H1 (cell line): ENCODE measurements around the gene C14orf119. TPM values are rescaled to one million over a fixed set of nuclear protein-coding genes. Genes with fewer than 3 reads are reported as not detected.
A peak's percentile ranks its signal among the peaks of the same experiment; 100 is the strongest.

Experiments
- CTCF ChIA-PET: fragments of 300-600 bp; sonication (Branson Sonifier 250); formaldehyde crosslinking; loops from one replicate; lab custom pipeline; 2021; ENCODE audit not compliant: partially characterized antibody; lab: Charles Lee
- POLR2A ChIA-PET: fragments of 300-600 bp; sonication (Branson Sonifier 250); formaldehyde crosslinking; loops from one replicate; lab custom pipeline; 2021; ENCODE audit warnings: inconsistent platforms; ENCODE audit not compliant: partially characterized antibody; lab: Charles Lee
- DNase-seq, 2 experiments: peaks; one replicate each; pipeline versions ENCODE4 v3.0.0 to v3.0.0-alpha.2; 2010 to 2022; ENCODE audit warnings: low spot score in 2 of 2, low read depth in 1 of 2, mixed read lengths in 1 of 2
- FAIRE-seq: peaks from 2 replicates; lab custom pipeline; 2011; peaks lifted over from hg19 to GRCh38; lab: Jason Lieb, UNC
- H2AFZ ChIP-seq: 2 replicates; pipeline ENCODE4 v1.8.1; 2012; ENCODE audit warnings: low read length, inconsistent platforms
- H2AK5ac ChIP-seq: 2 replicates; pipeline ENCODE4 v1.6.1; 2013; ENCODE audit warnings: low read depth, low read length
- H2BK120ac ChIP-seq: replicated peaks from 2 replicates; pipeline ENCODE3; 2013; ENCODE audit warnings: low read depth, low read length, inconsistent platforms
- H2BK12ac ChIP-seq: 2 replicates; pipeline ENCODE4 v1.6.1; 2013; ENCODE audit warnings: low read depth, low read length
- H2BK15ac ChIP-seq: 2 replicates; pipeline ENCODE4 v1.6.1; 2013; ENCODE audit warnings: low read length
- H2BK20ac ChIP-seq: 2 replicates; pipeline ENCODE4 v1.6.1; 2013; ENCODE audit warnings: low read length
- H2BK5ac ChIP-seq: 2 replicates; pipeline ENCODE4 v1.6.1; 2013; ENCODE audit warnings: low read depth, low read length
- H3K14ac ChIP-seq: 2 replicates; pipeline ENCODE4 v1.6.1; 2013; ENCODE audit warnings: inconsistent platforms; ENCODE audit not compliant: insufficient read length
- H3K18ac ChIP-seq: 2 replicates; pipeline ENCODE4 v1.6.1; 2013; ENCODE audit warnings: low read length; ENCODE audit errors: extremely low read depth
- H3K23ac ChIP-seq: 2 replicates; pipeline ENCODE4 v1.6.1; 2013; ENCODE audit warnings: inconsistent platforms; ENCODE audit not compliant: insufficient read length
- H3K23me2 ChIP-seq: 2 replicates; pipeline ENCODE4 v1.6.1; 2013; ENCODE audit warnings: low read depth, low read length
- H3K27ac ChIP-seq: 2 replicates; pipeline ENCODE4 v1.6.1; 2011; ENCODE audit warnings: low read depth, low read length, inconsistent platforms
- H3K27me3 ChIP-seq, 4 experiments: replicated peaks in 1 of 4; 1 replicate in 1 of 4; 2 replicates in 3 of 4; pipeline versions ENCODE4 v1.6.1 to v1.8.1; 2011 to 2013; ENCODE audit warnings: low read length in 3 of 4, mild to moderate bottlenecking in 3 of 4, inconsistent platforms in 2 of 4, mixed read lengths in 2 of 4, moderate library complexity in 1 of 4; ENCODE audit not compliant: control insufficient read depth in 3 of 4, insufficient read depth in 3 of 4; ENCODE audit errors: extremely low read depth in 1 of 4
- H3K36me3 ChIP-seq, 4 experiments: 2 replicates each; pipeline versions ENCODE4 v1.6.1 to v1.8.1; 2011 to 2013; ENCODE audit warnings: mild to moderate bottlenecking in 4 of 4, low read length in 3 of 4, moderate library complexity in 2 of 4, control low read depth in 1 of 4, inconsistent platforms in 1 of 4; ENCODE audit not compliant: insufficient read depth in 4 of 4, control insufficient read depth in 2 of 4
- H3K4ac ChIP-seq: replicated peaks from 2 replicates; pipeline ENCODE3; 2013; ENCODE audit warnings: low read length, low read depth, mixed read lengths, inconsistent platforms; ENCODE audit not compliant: insufficient read length
- H3K4me1 ChIP-seq, 4 experiments: replicated peaks in 1 of 4; 1 replicate in 1 of 4; 2 replicates in 3 of 4; pipeline versions ENCODE4 v1.6.1 to v1.8.1; 2011 to 2013; ENCODE audit warnings: low read length in 3 of 4, inconsistent platforms in 2 of 4, mixed read lengths in 1 of 4; ENCODE audit not compliant: insufficient read depth in 4 of 4, control insufficient read depth in 3 of 4
- H3K4me2 ChIP-seq, 2 experiments: 2 replicates each; pipeline versions ENCODE4 v1.6.1 to v1.8.1; 2011 to 2013; ENCODE audit warnings: low read depth in 2 of 2, low read length in 2 of 2, control low read depth in 1 of 2, inconsistent platforms in 1 of 2, mild to moderate bottlenecking in 1 of 2; ENCODE audit not compliant: insufficient read depth in 1 of 2
- H3K4me3 ChIP-seq, 4 experiments: fragments of 200-600, 300-600 bp in 1 of 4; sonication (generic), shearing (Covaris generic), sonication (Bioruptor Twin) in 1 of 4; 2 replicates each; pipeline versions ENCODE4 v1.5.1 to v1.8.1; 2011 to 2016; ENCODE audit warnings: low read length in 4 of 4, low read depth in 3 of 4, control low read depth in 2 of 4, inconsistent platforms in 2 of 4, mild to moderate bottlenecking in 2 of 4, mixed read lengths in 1 of 4, moderate library complexity in 1 of 4; ENCODE audit not compliant: insufficient read depth in 2 of 4; ENCODE audit errors: extremely low read depth in 1 of 4
- H3K56ac ChIP-seq: replicated peaks from 2 replicates; pipeline ENCODE3; 2013; ENCODE audit warnings: low read depth, mild to moderate bottlenecking, mixed read lengths, low read length, inconsistent platforms; ENCODE audit not compliant: insufficient read length
- H3K79me1 ChIP-seq: 2 replicates; pipeline ENCODE4 v1.6.1; 2013; ENCODE audit warnings: low read depth, low read length, control low read depth
- H3K79me2 ChIP-seq, 2 experiments: 2 replicates each; pipeline versions ENCODE4 v1.6.1 to v1.8.1; 2012 to 2013; ENCODE audit warnings: low read length in 2 of 2, mild to moderate bottlenecking in 2 of 2, inconsistent platforms in 1 of 2; ENCODE audit not compliant: insufficient read depth in 2 of 2, control insufficient read depth in 1 of 2
- H3K9ac ChIP-seq, 4 experiments: replicated peaks in 1 of 4; 1 replicate in 1 of 4; 2 replicates in 3 of 4; pipeline versions ENCODE4 v1.6.1 to v1.8.1; 2011 to 2013; ENCODE audit warnings: low read depth in 3 of 4, low read length in 3 of 4, control low read depth in 2 of 4, mild to moderate bottlenecking in 2 of 4, moderate library complexity in 2 of 4, inconsistent platforms in 1 of 4; ENCODE audit errors: extremely low read depth in 1 of 4
- H3K9me3 ChIP-seq, 2 experiments: 2 replicates each; pipeline versions ENCODE4 v1.6.1 to v1.8.1; 2012 to 2013; ENCODE audit warnings: mild to moderate bottlenecking in 2 of 2, moderate library complexity in 2 of 2, control low read depth in 1 of 2, inconsistent platforms in 1 of 2, low read depth in 1 of 2, low read length in 1 of 2, mixed read lengths in 1 of 2; ENCODE audit not compliant: insufficient read depth in 2 of 2
- H4K20me1 ChIP-seq, 2 experiments: replicated peaks in 1 of 2; 2 replicates each; pipeline versions ENCODE3 to v1.8.1; 2011 to 2013; ENCODE audit warnings: inconsistent platforms in 2 of 2, low read length in 2 of 2, mild to moderate bottlenecking in 1 of 2; ENCODE audit not compliant: insufficient read depth in 2 of 2, control insufficient read depth in 1 of 2
- H4K5ac ChIP-seq: 2 replicates; pipeline ENCODE4 v1.6.1; 2013; ENCODE audit warnings: low read length, low read depth, mixed read lengths, inconsistent platforms; ENCODE audit not compliant: insufficient read length
- H4K8ac ChIP-seq: 2 replicates; pipeline ENCODE4 v1.8.0; 2013; ENCODE audit warnings: mild to moderate bottlenecking, moderate library complexity, low read length, inconsistent platforms; ENCODE audit not compliant: insufficient read depth; ENCODE audit errors: extremely low read depth
- H4K91ac ChIP-seq: replicated peaks from 2 replicates; pipeline ENCODE3; 2013; ENCODE audit warnings: low read length, mixed read lengths, inconsistent platforms; ENCODE audit not compliant: insufficient read length
- CEBPB ChIP-seq: IDR thresholded peaks from 2 replicates; pipeline ENCODE4 v1.6.1; 2012; ENCODE audit warnings: low read depth, low read length
- SAP30 ChIP-seq: fragments of 300-600 bp; sonication (generic); IDR thresholded peaks from 2 replicates; pipeline ENCODE4 v1.7.1; 2012; ENCODE audit warnings: low read length, moderate library complexity, mild to moderate bottlenecking, inconsistent platforms; ENCODE audit not compliant: insufficient read depth, insufficient replicate concordance
- SUZ12 ChIP-seq: fragments of 200-600 bp; sonication (generic); IDR thresholded peaks from 2 replicates; pipeline ENCODE4 v1.6.1; 2012; ENCODE audit warnings: mild to moderate bottlenecking, inconsistent platforms, low read length, moderate library complexity, mixed read lengths
- WGBS, 2 experiments: shearing (Covaris generic) in 1 of 2; methylation state at CpG; one replicate each; pipeline versions ENCODE4 v1.1.6 to v1.1.7; 2013 to 2015; ENCODE audit warnings: low lambda C conversion rate in 2 of 2, mixed read lengths in 2 of 2, inconsistent platforms in 1 of 2, low coverage in 1 of 2, missing lambda C conversion rate in 1 of 2; ENCODE audit not compliant: insufficient replicate concordance in 2 of 2, insufficient coverage in 1 of 2, insufficient read length in 1 of 2; ENCODE audit errors: extremely low coverage in 1 of 2, missing lambda C conversion rate in 1 of 2; 5-methylcytosine and 5-hydroxymethylcytosine counted together
- polyA plus RNA-seq, 7 experiments: library from polyadenylated mRNA; depleted of rRNA in 3 of 7; stranded (reverse) in 5 of 7; unstranded in 2 of 7; fragments of >200 nt in 5 of 7; fragments of 200-250 nt in 2 of 7; gene quantifications; 1 replicate in 5 of 7; 2 replicates in 1 of 7; 4 replicates in 1 of 7; pipeline versions ENCODE4 v1.2.1 to v1.2.3, GENCODE V29; 2011 to 2013; ENCODE audit warnings: missing spikeins in 2 of 7, mixed read lengths in 2 of 7
- total RNA-seq: library from RNA; stranded (reverse); fragmentation: NEBNext Ultra II Directional; extraction: Animal tissue kit (Norgen Biotek cat#: 25700); gene quantifications from 2 replicates; pipeline ENCODE4 v1.2.1, GENCODE V29; 2021

Gene C14orf119
- total and polyA plus RNA-seq, 2 of the 8 experiments (the other 6 are each of a cell fraction or from before 2014, with no cell fraction given), result 78.1 to 94.0 TPM

DNA sequence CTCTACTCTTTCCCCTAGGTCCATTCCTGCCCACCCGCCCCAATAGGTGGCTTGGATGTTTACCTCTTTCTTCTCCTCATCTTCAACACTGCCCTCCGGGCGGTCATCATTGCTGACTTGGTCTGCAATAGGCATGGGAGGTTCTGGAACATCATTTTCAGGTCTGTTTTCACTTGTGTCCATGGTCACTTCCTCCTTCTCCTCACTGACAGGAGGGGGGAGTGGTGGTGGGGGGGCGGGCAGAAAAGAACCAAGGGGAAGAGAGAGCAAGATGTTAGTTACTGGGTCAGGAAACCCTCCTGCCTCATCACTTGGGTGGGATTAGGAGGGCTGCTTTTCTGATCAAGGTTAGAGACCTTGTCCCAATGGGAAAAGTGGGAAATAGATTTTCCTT, 25.9 kb upstream of the C14orf119 start:
- Histone ChIP-seq H3K27ac (no peak overlapping the region), H4K20me1 (peaks cover 20 to 21% of the 10 kb centered on the region in 2 experiments), H2BK120ac (no peak overlapping the region), H3K9ac (no peak overlapping the region), H3K36me3 (peaks cover 29 to 56% (median 41%) of the 10 kb centered on the region in 4 experiments), H3K14ac (no peak overlapping the region), H4K5ac (no peak overlapping the region), H3K18ac (no peak overlapping the region), H3K79me2 (peaks cover 23 to 49% of the 10 kb centered on the region in 2 experiments), H2AK5ac (no peak overlapping the region), H3K23ac (no peak overlapping the region), H3K79me1 (peaks cover 7% of the 10 kb centered on the region), H2AFZ (no peak overlapping the region), H3K4me2 (peak overlapping the region; percentile 46 to 99), H3K9me3 (no peaks in the 10 kb centered on the region), H3K4me3 (peak overlapping the region in 2 of 4 experiments; percentile 7 to 43; a peak in 2 of 8 replicates), H3K4me1 (peaks cover 5 to 27% (median 15%) of the 10 kb centered on the region in 4 experiments; a peak in 6 of 7 replicates), H2BK15ac (no peak overlapping the region), H2BK5ac (no peak overlapping the region), H3K27me3 (no peaks in the 10 kb centered on the region), H2BK12ac (no peak overlapping the region), H4K8ac (no peak overlapping the region), H3K23me2 (peaks cover 14% of the 10 kb centered on the region), H3K56ac (no peak overlapping the region), H4K91ac (no peak overlapping the region), H3K4ac (no peak overlapping the region), H2BK20ac (no peak overlapping the region)
- no peak for FAIRE-seq
- ChIA-PET CTCF (interaction anchor here (0.8 to 2.9 kb wide), 51 partner anchors 9 to 1057 kb away, joined by 3 to 55 read pairs (median 5); partner anchors contain the start of genes ACIN1, AJUBA, C14orf119 and CDH24), POLR2A (interaction anchor here (0.8 to 4.0 kb wide), 16 partner anchors 10 to 246 kb away, joined by 3 to 37 read pairs (median 4); partner anchors contain the start of genes ACIN1, C14orf119, HAUS4 and PRMT5)
- 83% methylated on average over 4 of the region's 4 CpGs; no CpG with 5 or more reads in 1 of the 2 experiments for WGBS, 2 experiments
- no peak for TF ChIP-seq CEBPB
- TF ChIP-seq SAP30, result no peak
- no peak for TF ChIP-seq SUZ12
- DNase-seq, result no peak
